HCT116 (cell line): ENCODE measurements around the gene PRKN. TPM values are rescaled to one million over a fixed set of nuclear protein-coding genes. Genes with fewer than 3 reads are reported as not detected.

ENCODE experiments used
- ATAC-seq: fragments of 200-7000 bp; cut with Tn5 transposase; 2 replicates; pipeline ENCODE4 v1.9.1; 2020; ENCODE audit warnings: mild to moderate bottlenecking, moderate library complexity
- BruUV-seq: library from RNA; stranded (reverse); fragments of 400-500 nt; replicated peaks from 2 replicates; lab custom pipeline; 2021; lab: Mats Ljungman, UMichigan
- CTCF ChIA-PET: fragments of 300-600 bp; sonication (Branson Sonifier 250); formaldehyde crosslinking; loops from one replicate; lab custom pipeline; 2021; ENCODE audit warnings: antibody characterized with exemption; lab: Charles Lee
- POLR2A ChIA-PET: fragments of 300-600, 350-600 bp; sonication (Branson Sonifier 250); formaldehyde crosslinking; loops from one replicate; lab custom pipeline; 2021; ENCODE audit warnings: antibody characterized with exemption; lab: Charles Lee
- RAD21 ChIA-PET, 2 experiments: fragments of 300-600 bp; sonication (Branson Sonifier 250); formaldehyde crosslinking; loops; one replicate each; lab custom pipeline; 2023; ENCODE audit warnings: low total read pairs in 2 of 2; ENCODE audit not compliant: uncharacterized antibody in 2 of 2, unreplicated experiment in 2 of 2, low non-redundant PET in 1 of 2; lab: Charles Lee
- DNase-seq: peaks from one replicate; pipeline ENCODE4 v3.0.0-alpha.2; 2010; ENCODE audit warnings: low read depth, low spot score
- H2AFZ ChIP-seq: fragments of 200-600 bp; shearing (Covaris generic), sonication (generic); 2 replicates; pipeline ENCODE4 v1.6.1; 2017; ENCODE audit warnings: low read depth, mixed run types, mixed read lengths, antibody characterized with exemption, low read length; ENCODE audit not compliant: poor library complexity, severe bottlenecking
- H3K27ac ChIP-seq: 2 replicates; pipeline ENCODE4 v1.5.1; 2012; ENCODE audit warnings: low read depth, low read length
- H3K27me3 ChIP-seq: fragments of 200-600 bp; sonication (generic); 2 replicates; pipeline ENCODE4 v1.6.1; 2016; ENCODE audit warnings: mixed run types, low read length, mixed read lengths; ENCODE audit not compliant: insufficient read depth
- H3K36me3 ChIP-seq, 2 experiments: fragments of 200-500 bp in 1 of 2; fragments of 200-600 bp in 1 of 2; sonication (Bioruptor generic) in 1 of 2; sonication (generic) in 1 of 2; 2 replicates each; pipeline versions ENCODE4 v1.5.1 to v1.6.1; 2014 to 2016; ENCODE audit warnings: low read length in 2 of 2, inconsistent platforms in 1 of 2, mixed read lengths in 1 of 2, mixed run types in 1 of 2; ENCODE audit not compliant: insufficient read depth in 2 of 2, control insufficient read depth in 1 of 2
- H3K4me1 ChIP-seq, 2 experiments: fragments of 200-600 bp in 1 of 2; sonication (generic) in 1 of 2; 2 replicates each; pipeline versions ENCODE4 v1.5.1 to v1.6.1; 2012 to 2017; ENCODE audit warnings: low read length in 2 of 2, inconsistent platforms in 1 of 2, mild to moderate bottlenecking in 1 of 2, mixed read lengths in 1 of 2, mixed run types in 1 of 2, moderate library complexity in 1 of 2; ENCODE audit not compliant: insufficient read depth in 2 of 2, control insufficient read depth in 1 of 2
- H3K4me2 ChIP-seq: fragments of 200-600 bp; sonication (generic); 2 replicates; pipeline ENCODE4 v1.6.1; 2017; ENCODE audit warnings: mixed run types, low read length, mixed read lengths
- H3K4me3 ChIP-seq, 2 experiments: fragments of 200-600 bp in 1 of 2; sonication (generic) in 1 of 2; replicated peaks in 1 of 2; 2 replicates each; pipeline ENCODE4 v1.5.1; 2011 to 2016; ENCODE audit warnings: low read length in 2 of 2, control low read depth in 1 of 2, low read depth in 1 of 2, mild to moderate bottlenecking in 1 of 2, mixed read lengths in 1 of 2, mixed run types in 1 of 2
- H3K79me2 ChIP-seq: fragments of 200-600 bp; sonication (generic); 2 replicates; pipeline ENCODE4 v1.6.1; 2017; ENCODE audit warnings: mild to moderate bottlenecking, mixed run types, low read length, moderate library complexity, mixed read lengths; ENCODE audit not compliant: insufficient read depth
- H3K9ac ChIP-seq: fragments of 200-600 bp; sonication (generic); 2 replicates; pipeline ENCODE4 v1.6.1; 2016; ENCODE audit warnings: low read length, mixed read lengths
- H3K9me2 ChIP-seq: fragments of 200-600 bp; sonication (generic), shearing (Covaris generic); 2 replicates; pipeline ENCODE4 v1.6.1; 2017; ENCODE audit warnings: mixed run types, mild to moderate bottlenecking, moderate library complexity; ENCODE audit not compliant: insufficient read depth
- H3K9me3 ChIP-seq, 2 experiments: fragments of 200-500 bp in 1 of 2; fragments of 200-600 bp in 1 of 2; sonication (Bioruptor generic) in 1 of 2; sonication (generic) in 1 of 2; 2 replicates each; pipeline ENCODE4 v1.6.1; 2014 to 2017; ENCODE audit warnings: low read length in 2 of 2, mixed read lengths in 2 of 2, inconsistent platforms in 1 of 2, low read depth in 1 of 2, mild to moderate bottlenecking in 1 of 2, mixed run types in 1 of 2, moderate library complexity in 1 of 2; ENCODE audit not compliant: control insufficient read depth in 1 of 2, insufficient read depth in 1 of 2
- H4K20me1 ChIP-seq: fragments of 200-600 bp; sonication (generic), shearing (Covaris generic); 2 replicates; pipeline ENCODE4 v1.6.1; 2017; ENCODE audit warnings: mixed run types, mild to moderate bottlenecking, moderate library complexity; ENCODE audit not compliant: insufficient read depth
- ATF3 ChIP-seq: IDR thresholded peaks from 2 replicates; pipeline ENCODE4 v1.6.1; 2012
- CEBPB ChIP-seq: IDR thresholded peaks from 2 replicates; pipeline ENCODE4 v1.6.1; 2012; ENCODE audit warnings: low read depth
- CTCF ChIP-seq, 3 experiments: fragments of 200-600 bp in 1 of 3; sonication (generic) in 1 of 3; IDR thresholded peaks in 2 of 3; conservative IDR thresholded peaks in 1 of 3; 2 replicates each; pipeline ENCODE4 v1.5.1; 2012 to 2017; ENCODE audit warnings: low read depth in 2 of 3, low read length in 2 of 3, antibody characterized with exemption in 1 of 3, borderline replicate concordance in 1 of 3, control low read depth in 1 of 3, mild to moderate bottlenecking in 1 of 3, mixed read lengths in 1 of 3, mixed run types in 1 of 3, moderate library complexity in 1 of 3; ENCODE audit not compliant: insufficient read depth in 1 of 3
- EGR1 ChIP-seq: IDR thresholded peaks from 2 replicates; pipeline ENCODE4 v1.6.1; 2012; ENCODE audit warnings: low read depth
- ELF1 ChIP-seq: IDR thresholded peaks from 2 replicates; pipeline ENCODE4 v1.6.1; 2012; ENCODE audit warnings: low read depth, borderline replicate concordance
- EZH2phosphoT487 ChIP-seq: fragments of 200-600 bp; IDR thresholded peaks from 2 replicates; pipeline ENCODE4 v1.6.1; 2018; ENCODE audit warnings: antibody characterized with exemption, borderline replicate concordance
- FOSL1 ChIP-seq: IDR thresholded peaks from 2 replicates; pipeline ENCODE4 v1.6.1; 2012; ENCODE audit warnings: low read depth
- JUND ChIP-seq: IDR thresholded peaks from 2 replicates; pipeline ENCODE4 v1.6.1; 2012
- MAX ChIP-seq: IDR thresholded peaks from 2 replicates; pipeline ENCODE4 v1.6.1; 2012
- POLR2A ChIP-seq: IDR thresholded peaks from 2 replicates; pipeline ENCODE4 v1.7.0; 2011; ENCODE audit warnings: borderline replicate concordance; ENCODE audit not compliant: insufficient read depth, insufficient read length; ENCODE audit errors: extremely low read depth
- POLR2AphosphoS5 ChIP-seq: IDR thresholded peaks from 2 replicates; pipeline ENCODE4 v1.6.1; 2011; ENCODE audit warnings: mild to moderate bottlenecking, low read depth, low read length, moderate library complexity
- RAD21 ChIP-seq: IDR thresholded peaks from 2 replicates; pipeline ENCODE4 v1.6.1; 2012; ENCODE audit warnings: low read depth, mild to moderate bottlenecking
- REST ChIP-seq: IDR thresholded peaks from 2 replicates; pipeline ENCODE4 v1.6.1; 2012; ENCODE audit warnings: low read depth
- SIN3A ChIP-seq: IDR thresholded peaks from 2 replicates; pipeline ENCODE4 v1.6.1; 2012; ENCODE audit warnings: low read depth
- SP1 ChIP-seq: IDR thresholded peaks from 2 replicates; pipeline ENCODE4 v1.6.1; 2012; ENCODE audit warnings: low read depth
- TCF7L2 ChIP-seq: IDR thresholded peaks from 2 replicates; pipeline ENCODE4 v1.7.0; 2011; ENCODE audit warnings: borderline replicate concordance, inconsistent platforms; ENCODE audit not compliant: insufficient read depth, insufficient read length; ENCODE audit errors: extremely low read depth
- YY1 ChIP-seq: IDR thresholded peaks from 2 replicates; pipeline ENCODE4 v1.6.1; 2011; ENCODE audit warnings: low read length, low read depth, moderate library complexity, mild to moderate bottlenecking; ENCODE audit not compliant: insufficient replicate concordance; ENCODE audit errors: extremely low read depth
- ZBTB33 ChIP-seq: IDR thresholded peaks from 2 replicates; pipeline ENCODE4 v1.6.1; 2011; ENCODE audit warnings: mild to moderate bottlenecking, low read length, moderate library complexity; ENCODE audit not compliant: insufficient replicate concordance; ENCODE audit errors: extremely low read depth
- ZNF274 ChIP-seq: fragments of 200-500 bp; sonication (Bioruptor generic); IDR thresholded peaks from 2 replicates; pipeline ENCODE4 v1.6.1; 2014; ENCODE audit warnings: mild to moderate bottlenecking, low read depth, low read length, inconsistent platforms
- intact Hi-C: fragments of 100-400 bp; cut with micrococcal nuclease; formaldehyde crosslinking; loops from 2 replicates; pipeline ENCODE4 v1.10.0; 2022
- total RNA-seq: library from RNA; stranded (reverse); gene quantifications from one replicate; pipeline ENCODE4 v1.2.1, GENCODE V29; 2021; ENCODE audit not compliant: unreplicated experiment

Gene PRKN
- total RNA-seq, 1 experiment from 2014 or later, result 2.6 TPM

GRCh38 chr6:162165479-162165878, 562.1 kb downstream of the PRKN start:
- ATAC-seq (no peak), DNase-seq (no peak)
- H3K79me2 ChIP-seq, result no peaks in the 10 kb centered on the region
- H2AFZ ChIP-seq, result no peak overlapping the region
- no peaks in the 10 kb centered on the region for H3K27me3 ChIP-seq
- intact Hi-C loops, result no loop called here
- no peaks in the 10 kb centered on the region for H3K9me2 ChIP-seq
- H4K20me1 ChIP-seq, result no peaks in the 10 kb centered on the region
- H3K9me3 ChIP-seq, result no peaks in the 10 kb centered on the region
- RAD21 ChIA-PET, result no interaction called here
- CTCF ChIA-PET, result no interaction called here
- H3K4me2 ChIP-seq, result no peak overlapping the region
- no peak overlapping the region for H3K9ac ChIP-seq
- no peak overlapping the region for H3K27ac ChIP-seq
- no peak for TF ChIP-seq POLR2AphosphoS5
- TF ChIP-seq CTCF (IDR thresholded peaks at IDR 0.05 in 2 of 3, conservative IDR thresholded peaks at IDR 0.05 in 1 of 3; ENCODE audit: borderline replicate concordance in 1 of 3, insufficient read depth in 1 of 3, low read depth in 2 of 3, low read length in 2 of 3), result no peak
- TF ChIP-seq ATF3, result no peak
- TF ChIP-seq ZBTB33, result no peak
- no peak for TF ChIP-seq ZNF274
- TF ChIP-seq EZH2phosphoT487, result no peak
- TF ChIP-seq EGR1, result no peak
- no peak for TF ChIP-seq SIN3A
- TF ChIP-seq REST, result no peak
- TF ChIP-seq SP1, result no peak
- TF ChIP-seq FOSL1, result no peak
- TF ChIP-seq TCF7L2, result no peak
- TF ChIP-seq POLR2A, result no peak
- no peak for TF ChIP-seq RAD21
- no peak for TF ChIP-seq ELF1
- TF ChIP-seq YY1, result no peak
- TF ChIP-seq MAX, result no peak
- no peak for TF ChIP-seq JUND
- no peak for TF ChIP-seq CEBPB
- no peaks in the 10 kb centered on the region for H3K36me3 ChIP-seq
- no TSS peak for BruUV-seq
- no peak overlapping the region for H3K4me3 ChIP-seq
- POLR2A ChIA-PET, result no interaction called here
- H3K4me1 ChIP-seq, result no peaks in the 10 kb centered on the region
